DND-41 (cell line): ENCODE data around the gene NRXN3.

Source experiments
- EZH2 ChIP-seq: IDR thresholded peaks from 3 replicates; pipeline ENCODE4 v1.6.1; 2012; ENCODE audit warnings: borderline replicate concordance, low read depth, mild to moderate bottlenecking, moderate library complexity, low read length, inconsistent platforms; ENCODE audit not compliant: severe bottlenecking
- TF ChIP-seq, protein P1 (sequence below): IDR thresholded peaks from 2 replicates; pipeline ENCODE4 v1.5.1; 2012; ENCODE audit warnings: borderline replicate concordance, low read length, moderate library complexity, mild to moderate bottlenecking; ENCODE audit not compliant: poor library complexity, severe bottlenecking; ENCODE audit errors: extremely low read depth

DNA sequence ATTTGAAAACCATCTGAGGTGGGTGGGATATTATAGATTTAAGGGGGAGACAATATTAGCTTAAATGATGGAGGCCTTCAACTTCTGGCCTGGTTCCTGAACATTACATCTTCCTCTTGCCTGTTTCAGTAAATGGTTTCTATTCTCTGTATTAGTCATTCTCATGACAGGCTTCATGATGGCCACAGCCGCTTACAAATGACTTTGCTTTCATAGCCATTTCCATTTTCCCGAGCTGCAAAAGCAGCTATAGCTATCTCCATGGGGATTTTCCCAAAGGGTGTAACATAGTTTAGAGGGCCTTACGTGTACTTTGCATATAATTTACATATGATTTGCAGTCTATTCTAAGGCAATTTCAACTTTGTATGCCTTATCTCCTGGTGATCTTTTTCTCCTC is 121.8 kb downstream of the NRXN3 start:
- TF ChIP-seq, protein P1, sequence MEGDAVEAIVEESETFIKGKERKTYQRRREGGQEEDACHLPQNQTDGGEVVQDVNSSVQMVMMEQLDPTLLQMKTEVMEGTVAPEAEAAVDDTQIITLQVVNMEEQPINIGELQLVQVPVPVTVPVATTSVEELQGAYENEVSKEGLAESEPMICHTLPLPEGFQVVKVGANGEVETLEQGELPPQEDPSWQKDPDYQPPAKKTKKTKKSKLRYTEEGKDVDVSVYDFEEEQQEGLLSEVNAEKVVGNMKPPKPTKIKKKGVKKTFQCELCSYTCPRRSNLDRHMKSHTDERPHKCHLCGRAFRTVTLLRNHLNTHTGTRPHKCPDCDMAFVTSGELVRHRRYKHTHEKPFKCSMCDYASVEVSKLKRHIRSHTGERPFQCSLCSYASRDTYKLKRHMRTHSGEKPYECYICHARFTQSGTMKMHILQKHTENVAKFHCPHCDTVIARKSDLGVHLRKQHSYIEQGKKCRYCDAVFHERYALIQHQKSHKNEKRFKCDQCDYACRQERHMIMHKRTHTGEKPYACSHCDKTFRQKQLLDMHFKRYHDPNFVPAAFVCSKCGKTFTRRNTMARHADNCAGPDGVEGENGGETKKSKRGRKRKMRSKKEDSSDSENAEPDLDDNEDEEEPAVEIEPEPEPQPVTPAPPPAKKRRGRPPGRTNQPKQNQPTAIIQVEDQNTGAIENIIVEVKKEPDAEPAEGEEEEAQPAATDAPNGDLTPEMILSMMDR, result no peak
- TF ChIP-seq EZH2, result no peak
